ENCODE results near the gene TMCO6.

GRCh38 chr5:140609126-140609525 is 30.1 kb upstream of the TMCO6 start:
- TF ChIP-seq CTCF (conservative IDR thresholded peaks at IDR 0.05 in 1 of 2, IDR thresholded peaks at IDR 0.05 in 1 of 2; ENCODE audit: extremely low read depth in 1 of 2, insufficient read depth in 1 of 2, low read depth in 1 of 2, low read length in 2 of 2) (no peak), EZH2 (IDR thresholded peaks at IDR 0.05; ENCODE audit: borderline replicate concordance, low read length) (no peak)

Measured in mammary epithelial cell (primary cell).